Endodermal cell (in vitro differentiated cells): ENCODE results near the gene MFSD11. TPM values are rescaled to one million over a fixed set of nuclear protein-coding genes. Genes with fewer than 3 reads are reported as not detected.

Experiments used
- DNase-seq: peaks from one replicate; pipeline ENCODE4 v3.0.0-alpha.2; 2017
- H3K27ac ChIP-seq: 2 replicates; pipeline ENCODE4 v1.5.1; 2013; ENCODE audit warnings: mild to moderate bottlenecking, low read depth, low read length, moderate library complexity
- H3K27me3 ChIP-seq: 2 replicates; pipeline ENCODE4 v1.6.1; 2013; ENCODE audit warnings: mild to moderate bottlenecking, low read length, moderate library complexity; ENCODE audit not compliant: insufficient read depth, control insufficient read depth, poor library complexity, severe bottlenecking
- H3K36me3 ChIP-seq: 2 replicates; pipeline ENCODE4 v1.7.0; 2013; ENCODE audit warnings: mild to moderate bottlenecking, low read length, moderate library complexity; ENCODE audit not compliant: control insufficient read depth, insufficient read depth
- H3K4me1 ChIP-seq: one replicate; pipeline ENCODE4 v1.7.0; 2013; ENCODE audit warnings: low read length; ENCODE audit not compliant: control insufficient read depth, insufficient read depth
- H3K4me3 ChIP-seq: 2 replicates; pipeline ENCODE4 v1.5.1; 2013; ENCODE audit warnings: mild to moderate bottlenecking, low read length, moderate library complexity
- H3K9ac ChIP-seq: 2 replicates; pipeline ENCODE4 v1.6.1; 2013; ENCODE audit warnings: mild to moderate bottlenecking, low read length, moderate library complexity; ENCODE audit not compliant: poor library complexity, severe bottlenecking; ENCODE audit errors: extremely low read depth
- H3K9me3 ChIP-seq: 2 replicates; pipeline ENCODE4 v1.6.1; 2013; ENCODE audit warnings: mild to moderate bottlenecking, low read length, moderate library complexity; ENCODE audit not compliant: control insufficient read depth
- H3K27ac Mint-ChIP-seq: 2 replicates; pipeline ENCODE4 v1.8.0; 2020; ENCODE audit warnings: mixed read lengths
- H3K27me3 Mint-ChIP-seq: 2 replicates; pipeline ENCODE4 v1.8.0; 2021; ENCODE audit warnings: mild to moderate bottlenecking, mixed read lengths; ENCODE audit not compliant: insufficient read depth
- H3K36me3 Mint-ChIP-seq: 2 replicates; pipeline ENCODE4 v1.8.0; 2020; ENCODE audit warnings: low read depth, mixed read lengths
- H3K4me1 Mint-ChIP-seq: 2 replicates; pipeline ENCODE4 v1.8.0; 2020; ENCODE audit warnings: mixed read lengths
- H3K4me3 Mint-ChIP-seq: 2 replicates; pipeline ENCODE4 v1.8.0; 2020; ENCODE audit warnings: mild to moderate bottlenecking, moderate library complexity, mixed read lengths
- H3K9me3 Mint-ChIP-seq: 2 replicates; pipeline ENCODE4 v1.8.0; 2020; ENCODE audit warnings: mild to moderate bottlenecking, mixed read lengths
- WGBS, 2 experiments: methylation state at CpG; one replicate each; pipeline versions ENCODE4 v1.1.5 to v1.1.7; 2013; ENCODE audit warnings: missing lambda C conversion rate in 2 of 2, mixed read lengths in 1 of 2; ENCODE audit not compliant: insufficient coverage in 1 of 2, insufficient read length in 1 of 2; 5-methylcytosine and 5-hydroxymethylcytosine counted together
- total RNA-seq, 2 donors: library from RNA; stranded (reverse); fragmentation: NEBNext Ultra II Directional in 1 of 2; extraction: Animal tissue kit (Norgen Biotek cat#: 25700) in 1 of 2; gene quantifications; 2 replicates in 1 of 2; 3 replicates in 1 of 2; pipeline ENCODE4 v1.2.1, GENCODE V29; 2021
- TF ChIP-seq, protein P1 (sequence below): fragments of 200-600 bp; sonication (generic); conservative IDR thresholded peaks from 2 replicates; pipeline ENCODE4 v1.5.0; 2021; ENCODE audit warnings: antibody characterized with exemption, mild to moderate bottlenecking

MFSD11 gene
- total RNA-seq, 2 donors from 2014 or later = 29.3 to 33.3 TPM

- Mint-ChIP-seq H3K4me1 (peaks cover 15% of the 10 kb centered on the region), H3K9me3 (no peaks in the 10 kb centered on the region), H3K27me3 (no peaks in the 10 kb centered on the region), H3K4me3 (peak overlapping the region; percentile 100), H3K36me3 (peaks cover 48% of the 10 kb centered on the region), H3K27ac (peak overlapping the region; percentile 62)
- H3K36me3 ChIP-seq = peaks cover 46% of the 10 kb centered on the region
- no peaks in the 10 kb centered on the region for H3K9me3 ChIP-seq
- H3K27ac ChIP-seq = peak overlapping the region; percentile 5
- H3K4me3 ChIP-seq = peak overlapping the region; percentile 90
- TF ChIP-seq, protein P1, sequence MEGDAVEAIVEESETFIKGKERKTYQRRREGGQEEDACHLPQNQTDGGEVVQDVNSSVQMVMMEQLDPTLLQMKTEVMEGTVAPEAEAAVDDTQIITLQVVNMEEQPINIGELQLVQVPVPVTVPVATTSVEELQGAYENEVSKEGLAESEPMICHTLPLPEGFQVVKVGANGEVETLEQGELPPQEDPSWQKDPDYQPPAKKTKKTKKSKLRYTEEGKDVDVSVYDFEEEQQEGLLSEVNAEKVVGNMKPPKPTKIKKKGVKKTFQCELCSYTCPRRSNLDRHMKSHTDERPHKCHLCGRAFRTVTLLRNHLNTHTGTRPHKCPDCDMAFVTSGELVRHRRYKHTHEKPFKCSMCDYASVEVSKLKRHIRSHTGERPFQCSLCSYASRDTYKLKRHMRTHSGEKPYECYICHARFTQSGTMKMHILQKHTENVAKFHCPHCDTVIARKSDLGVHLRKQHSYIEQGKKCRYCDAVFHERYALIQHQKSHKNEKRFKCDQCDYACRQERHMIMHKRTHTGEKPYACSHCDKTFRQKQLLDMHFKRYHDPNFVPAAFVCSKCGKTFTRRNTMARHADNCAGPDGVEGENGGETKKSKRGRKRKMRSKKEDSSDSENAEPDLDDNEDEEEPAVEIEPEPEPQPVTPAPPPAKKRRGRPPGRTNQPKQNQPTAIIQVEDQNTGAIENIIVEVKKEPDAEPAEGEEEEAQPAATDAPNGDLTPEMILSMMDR = no peak
- H3K4me1 ChIP-seq = peaks cover 5% of the 10 kb centered on the region
- H3K9ac ChIP-seq = no peak overlapping the region
- peak; percentile 56 for DNase-seq
- no peaks in the 10 kb centered on the region for H3K27me3 ChIP-seq
- 98 to 100% methylated on average over 1 to 2 of the region's 3 CpGs for WGBS, 2 experiments
These were observed 4.9 kb upstream of the MFSD11 start for GRCh38 chr17:76732734-76733617.

DNA sequence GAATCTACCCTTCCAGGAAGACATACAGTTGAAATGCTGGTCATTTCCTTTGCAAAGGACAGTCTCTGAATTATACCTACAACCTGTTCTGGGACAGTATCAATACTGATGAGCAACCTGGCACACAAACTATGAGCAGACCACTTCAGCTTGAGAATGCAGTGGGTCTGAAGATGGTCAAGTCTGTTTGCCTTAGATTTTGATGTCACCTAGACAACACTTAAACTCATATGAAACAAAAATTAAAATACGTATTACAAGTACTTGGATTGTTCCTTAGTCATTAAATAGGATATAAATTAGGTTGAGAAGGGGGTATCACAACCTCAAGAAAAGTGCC lies 4.3 kb upstream of the MFSD11 start:
- H3K4me1 Mint-ChIP-seq = peaks cover 20% of the 10 kb centered on the region
- WGBS, 2 experiments = 88% methylated on average over 1 of the region's 1 CpG; no CpG with 5 or more reads in 1 of the 2 experiments
- TF ChIP-seq, protein P1 = no peak
- peaks cover 5% of the 10 kb centered on the region for H3K4me1 ChIP-seq
- H3K9me3 ChIP-seq = no peaks in the 10 kb centered on the region
- no peaks in the 10 kb centered on the region for H3K9me3 Mint-ChIP-seq
- H3K27me3 ChIP-seq = no peaks in the 10 kb centered on the region
- H3K4me3 ChIP-seq = peak overlapping the region; percentile 90
- H3K9ac ChIP-seq = peak overlapping the region; percentile 96
- no peaks in the 10 kb centered on the region for H3K27me3 Mint-ChIP-seq
- peak overlapping the region; percentile 62 for H3K27ac Mint-ChIP-seq
- H3K4me3 Mint-ChIP-seq = peak overlapping the region; percentile 100
- H3K27ac ChIP-seq = no peak overlapping the region
- H3K36me3 ChIP-seq = peaks cover 46% of the 10 kb centered on the region
- DNase-seq = no peak
- peaks cover 48% of the 10 kb centered on the region for H3K36me3 Mint-ChIP-seq

GRCh38 chr17:76734080-76734840 lies 3.7 kb upstream of the MFSD11 start:
- Mint-ChIP-seq H3K4me1 (peaks cover 26% of the 10 kb centered on the region), H3K36me3 (peaks cover 48% of the 10 kb centered on the region), H3K4me3 (peak overlapping the region; percentile 100), H3K27ac (peak overlapping the region; percentile 74), H3K27me3 (no peaks in the 10 kb centered on the region), H3K9me3 (no peaks in the 10 kb centered on the region)
- no peak overlapping the region for H3K27ac ChIP-seq
- peaks cover 46% of the 10 kb centered on the region for H3K36me3 ChIP-seq
- WGBS, 2 experiments = 77 to 83% methylated on average over 5 to 6 of the region's 8 CpGs
- peaks cover 9% of the 10 kb centered on the region for H3K4me1 ChIP-seq
- TF ChIP-seq, protein P1 = no peak
- DNase-seq = no peak
- no peaks in the 10 kb centered on the region for H3K27me3 ChIP-seq
- no peaks in the 10 kb centered on the region for H3K9me3 ChIP-seq
- H3K4me3 ChIP-seq = peak overlapping the region; percentile 90
- peak overlapping the region; percentile 96 for H3K9ac ChIP-seq
